HepG2 (cell line): ENCODE results near the gene TSACC. TPM values are rescaled to one million over a fixed set of nuclear protein-coding genes. Genes with fewer than 3 reads are reported as not detected.

ENCODE experiments used
- DBP ChIP-seq: sonication (generic); formaldehyde crosslinking; IDR thresholded peaks from 2 replicates; pipeline ENCODE4 v1.4.0; 2020; ENCODE audit warnings: missing genetic modification reagents; ENCODE audit errors: not compliant biosample characterization
- EEA1 ChIP-seq: sonication (generic); formaldehyde crosslinking; IDR thresholded peaks from 2 replicates; pipeline ENCODE4 v1.5.1; 2020; ENCODE audit warnings: mild to moderate bottlenecking, missing genetic modification reagents, borderline replicate concordance
- GABPB1 ChIP-seq: IDR thresholded peaks from 2 replicates; pipeline ENCODE4 v1.6.1; 2016; ENCODE audit warnings: mild to moderate bottlenecking, missing genetic modification reagents, moderate library complexity, missing compliant biosample characterization
- KLF13 ChIP-seq: sonication (generic); formaldehyde crosslinking; IDR thresholded peaks from 2 replicates; pipeline ENCODE4 v1.4.0; 2020; ENCODE audit warnings: mild to moderate bottlenecking, missing genetic modification reagents
- MBNL3 ChIP-seq: fragments of 250-450 bp; sonication (Bioruptor Pico); conservative IDR thresholded peaks from 2 replicates; pipeline ENCODE4 v1.8.0; 2022; ENCODE audit warnings: mild to moderate bottlenecking, inconsistent platforms
- MTA1 ChIP-seq: sonication (generic); formaldehyde crosslinking; IDR thresholded peaks from 2 replicates; pipeline ENCODE4 v1.4.0; 2020; ENCODE audit warnings: missing genetic modification reagents, mild to moderate bottlenecking, borderline replicate concordance
- NFIB ChIP-seq: sonication (generic); formaldehyde crosslinking; IDR thresholded peaks from 2 replicates; pipeline ENCODE4 v1.9.0; 2021; ENCODE audit warnings: missing genetic modification reagents, mild to moderate bottlenecking, borderline replicate concordance
- ONECUT2 ChIP-seq: sonication (generic); formaldehyde crosslinking; IDR thresholded peaks from 2 replicates; pipeline ENCODE4 v1.4.0; 2020; ENCODE audit warnings: missing genetic modification reagents
- RBFOX2 ChIP-seq: fragments of 200-400 bp; formaldehyde crosslinking; IDR thresholded peaks from 2 replicates; pipeline ENCODE4 v1.6.1; 2017; ENCODE audit warnings: low read depth, mild to moderate bottlenecking, low read length
- REPIN1 ChIP-seq: sonication (generic); formaldehyde crosslinking; IDR thresholded peaks from 2 replicates; pipeline ENCODE4 v1.8.0; 2022; ENCODE audit warnings: missing genetic modification reagents, low read depth, mild to moderate bottlenecking, borderline replicate concordance
- TBL1XR1 ChIP-seq: fragments of 150-350 bp; IDR thresholded peaks from 2 replicates; pipeline ENCODE4 v1.6.1; 2014; ENCODE audit warnings: borderline replicate concordance, low read length; ENCODE audit not compliant: partially characterized antibody
- TEAD2 ChIP-seq: sonication (generic); formaldehyde crosslinking; IDR thresholded peaks from 2 replicates; pipeline ENCODE4 v1.9.0; 2021; ENCODE audit warnings: missing genetic modification reagents
- TSC22D2 ChIP-seq: sonication (generic); formaldehyde crosslinking; IDR thresholded peaks from 2 replicates; pipeline ENCODE4 v1.5.1; 2020; ENCODE audit warnings: missing genetic modification reagents, mild to moderate bottlenecking, borderline replicate concordance
- ZNF205 ChIP-seq: IDR thresholded peaks from 2 replicates; pipeline ENCODE4 v1.6.1; 2018; ENCODE audit warnings: missing biosample characterization, missing genetic modification reagents
- ZNF350 ChIP-seq: sonication (generic); formaldehyde crosslinking; IDR thresholded peaks from 2 replicates; pipeline ENCODE4 v1.4.0; 2020; ENCODE audit warnings: mild to moderate bottlenecking, low read depth, missing genetic modification reagents, borderline replicate concordance
- ZNF788 ChIP-seq: sonication (generic); formaldehyde crosslinking; IDR thresholded peaks from 2 replicates; pipeline ENCODE4 v1.5.0; 2020; ENCODE audit warnings: mild to moderate bottlenecking, missing genetic modification reagents, borderline replicate concordance
- polyA plus RNA-seq, 8 experiments: library from polyadenylated mRNA; depleted of rRNA in 3 of 8; stranded (reverse) in 7 of 8; unstranded in 1 of 8; fragments of >200 nt; fragmentation: Illumina TruSeq in 4 of 8; extraction: Trizol in 4 of 8; gene quantifications; 2 replicates each; pipeline versions ENCODE4 v1.2.1 to v1.2.3, GENCODE V29; 2011 to 2016; ENCODE audit warnings: low read depth in 4 of 8, missing spikeins in 1 of 8, mixed read lengths in 1 of 8; ENCODE audit not compliant: insufficient read depth in 1 of 8
- total RNA-seq, 5 experiments: library from RNA; depleted of rRNA; stranded (reverse); fragments of >200 nt; fragmentation: Illumina TruSeq; extraction: Trizol; gene quantifications; 2 replicates each; pipeline ENCODE4 v1.2.3, GENCODE V29; 2016; ENCODE audit warnings: low read depth in 1 of 5
- TF ChIP-seq, protein P1 (sequence below): sonication (generic); formaldehyde crosslinking; IDR thresholded peaks from 2 replicates; pipeline ENCODE4 v1.5.0; 2020; ENCODE audit warnings: missing genetic modification reagents
- TF ChIP-seq, protein P2 (sequence below), 2 experiments: fragments of 450-650 bp in 1 of 2; sonication (generic) in 1 of 2; formaldehyde crosslinking; IDR thresholded peaks; 2 replicates each; pipeline versions ENCODE4 v1.5.0 to v1.8.0; 2020 to 2022; ENCODE audit warnings: mild to moderate bottlenecking in 1 of 2, missing genetic modification reagents in 1 of 2
- TF ChIP-seq, protein P3 (sequence below): sonication (generic); formaldehyde crosslinking; conservative IDR thresholded peaks from 2 replicates; pipeline ENCODE4 v1.5.0; 2020; ENCODE audit warnings: missing genetic modification reagents
- TF ChIP-seq, protein P4 (sequence below): sonication (generic); formaldehyde crosslinking; IDR thresholded peaks from 2 replicates; pipeline ENCODE4 v1.8.0; 2022; ENCODE audit warnings: mild to moderate bottlenecking, missing genetic modification reagents; ENCODE audit not compliant: insufficient replicate concordance

The TSACC gene
- total and polyA plus RNA-seq, 2 of the 13 experiments (the other 11 are each of a cell fraction or from before 2014, with no cell fraction given), result 1.5 to 2.6 TPM

- TF ChIP-seq TSC22D2 (CRISPR knock-in tag) (no peak), RBFOX2 (peak; percentile 88), NFIB (CRISPR knock-in tag) (no peak), KLF13 (no peak), GABPB1 (CRISPR knock-in tag) (peak; percentile 87), ZNF788 (CRISPR knock-in tag) (0 out of 2 replicates have a peak, but pooled peaks have one; percentile 54), ZNF205 (CRISPR knock-in tag) (no peak), TEAD2 (CRISPR knock-in tag) (no peak), ZNF350 (peak; percentile 61; the same call in 1 of the 2 replicates), EEA1 (no peak), TBL1XR1 (no peak), ONECUT2 (CRISPR knock-in tag) (no peak), DBP (CRISPR knock-in tag) (no peak), MBNL3 (CRISPR knock-in tag) (no peak), MTA1 (no peak), REPIN1 (CRISPR knock-in tag) (peak; percentile 64; the same call in 1 of the 2 replicates)
- TF ChIP-seq, protein P1, sequence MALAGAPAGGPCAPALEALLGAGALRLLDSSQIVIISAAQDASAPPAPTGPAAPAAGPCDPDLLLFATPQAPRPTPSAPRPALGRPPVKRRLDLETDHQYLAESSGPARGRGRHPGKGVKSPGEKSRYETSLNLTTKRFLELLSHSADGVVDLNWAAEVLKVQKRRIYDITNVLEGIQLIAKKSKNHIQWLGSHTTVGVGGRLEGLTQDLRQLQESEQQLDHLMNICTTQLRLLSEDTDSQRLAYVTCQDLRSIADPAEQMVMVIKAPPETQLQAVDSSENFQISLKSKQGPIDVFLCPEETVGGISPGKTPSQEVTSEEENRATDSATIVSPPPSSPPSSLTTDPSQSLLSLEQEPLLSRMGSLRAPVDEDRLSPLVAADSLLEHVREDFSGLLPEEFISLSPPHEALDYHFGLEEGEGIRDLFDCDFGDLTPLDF (CRISPR knock-in tag), result no peak
- TF ChIP-seq, protein P2, sequence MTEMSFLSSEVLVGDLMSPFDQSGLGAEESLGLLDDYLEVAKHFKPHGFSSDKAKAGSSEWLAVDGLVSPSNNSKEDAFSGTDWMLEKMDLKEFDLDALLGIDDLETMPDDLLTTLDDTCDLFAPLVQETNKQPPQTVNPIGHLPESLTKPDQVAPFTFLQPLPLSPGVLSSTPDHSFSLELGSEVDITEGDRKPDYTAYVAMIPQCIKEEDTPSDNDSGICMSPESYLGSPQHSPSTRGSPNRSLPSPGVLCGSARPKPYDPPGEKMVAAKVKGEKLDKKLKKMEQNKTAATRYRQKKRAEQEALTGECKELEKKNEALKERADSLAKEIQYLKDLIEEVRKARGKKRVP (CRISPR knock-in tag; IDR thresholded peaks at IDR 0.05), result no peak
- TF ChIP-seq, protein P3, sequence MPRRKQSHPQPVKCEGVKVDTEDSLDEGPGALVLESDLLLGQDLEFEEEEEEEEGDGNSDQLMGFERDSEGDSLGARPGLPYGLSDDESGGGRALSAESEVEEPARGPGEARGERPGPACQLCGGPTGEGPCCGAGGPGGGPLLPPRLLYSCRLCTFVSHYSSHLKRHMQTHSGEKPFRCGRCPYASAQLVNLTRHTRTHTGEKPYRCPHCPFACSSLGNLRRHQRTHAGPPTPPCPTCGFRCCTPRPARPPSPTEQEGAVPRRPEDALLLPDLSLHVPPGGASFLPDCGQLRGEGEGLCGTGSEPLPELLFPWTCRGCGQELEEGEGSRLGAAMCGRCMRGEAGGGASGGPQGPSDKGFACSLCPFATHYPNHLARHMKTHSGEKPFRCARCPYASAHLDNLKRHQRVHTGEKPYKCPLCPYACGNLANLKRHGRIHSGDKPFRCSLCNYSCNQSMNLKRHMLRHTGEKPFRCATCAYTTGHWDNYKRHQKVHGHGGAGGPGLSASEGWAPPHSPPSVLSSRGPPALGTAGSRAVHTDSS, result no peak
- TF ChIP-seq, protein P4, sequence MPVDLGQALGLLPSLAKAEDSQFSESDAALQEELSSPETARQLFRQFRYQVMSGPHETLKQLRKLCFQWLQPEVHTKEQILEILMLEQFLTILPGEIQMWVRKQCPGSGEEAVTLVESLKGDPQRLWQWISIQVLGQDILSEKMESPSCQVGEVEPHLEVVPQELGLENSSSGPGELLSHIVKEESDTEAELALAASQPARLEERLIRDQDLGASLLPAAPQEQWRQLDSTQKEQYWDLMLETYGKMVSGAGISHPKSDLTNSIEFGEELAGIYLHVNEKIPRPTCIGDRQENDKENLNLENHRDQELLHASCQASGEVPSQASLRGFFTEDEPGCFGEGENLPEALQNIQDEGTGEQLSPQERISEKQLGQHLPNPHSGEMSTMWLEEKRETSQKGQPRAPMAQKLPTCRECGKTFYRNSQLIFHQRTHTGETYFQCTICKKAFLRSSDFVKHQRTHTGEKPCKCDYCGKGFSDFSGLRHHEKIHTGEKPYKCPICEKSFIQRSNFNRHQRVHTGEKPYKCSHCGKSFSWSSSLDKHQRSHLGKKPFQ (CRISPR knock-in tag), result no peak
These were observed at the start of gene TSACC, which contains the start of gene CCT3 (continued) for GRCh38 chr1:156338180-156338976.
